ENCODE results near the gene CEACAM19.

- TF ChIP-seq POLR2A (IDR thresholded peaks at IDR 0.05; ENCODE audit: low read depth, low read length) (no peak), CTCF (conservative IDR thresholded peaks at IDR 0.05; ENCODE audit: low read depth, low read length) (no peak), SMC3 (IDR thresholded peaks at IDR 0.05; ENCODE audit: low read depth, low read length) (no peak), RCOR1 (IDR thresholded peaks at IDR 0.05; ENCODE audit: insufficient replicate concordance, low read length) (no peak), RAD21 (IDR thresholded peaks at IDR 0.05; ENCODE audit: low read length) (no peak), ELK1 (IDR thresholded peaks at IDR 0.05; ENCODE audit: borderline replicate concordance, low read depth, low read length) (no peak)
These were observed 11.5 kb downstream of the CEACAM19 start for GRCh38 chr19:44682807-44683206.

Data from IMR-90 (cell line).